HK-2 (cell line): ENCODE results near the gene SH2D7.

Experiments used
- DNase-seq: peaks from one replicate; pipeline ENCODE4 v3.0.0-alpha.2; 2018; ENCODE audit not compliant: unreplicated experiment

Gene SH2D7

DNA sequence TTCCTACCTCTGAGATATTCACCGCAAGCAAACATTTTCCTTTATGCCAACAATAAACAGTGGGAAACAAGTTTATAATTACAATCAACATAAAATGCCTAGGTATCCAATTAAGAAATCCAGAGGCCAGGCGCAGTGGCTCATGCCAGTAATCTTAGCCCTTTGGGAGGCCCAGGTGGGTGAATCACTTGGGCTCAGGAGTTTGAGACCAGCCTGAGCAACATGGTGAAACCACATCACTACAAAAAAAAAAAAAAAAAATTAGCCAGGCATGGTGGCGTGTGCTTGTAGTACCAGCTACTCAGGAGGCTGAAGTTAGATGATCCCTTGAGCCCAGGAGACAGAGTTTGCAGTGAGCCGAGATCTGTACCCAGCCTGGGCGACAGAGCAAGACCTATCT, 32.1 kb upstream of the SH2D7 start:
- DNase-seq: no peak

DNA sequence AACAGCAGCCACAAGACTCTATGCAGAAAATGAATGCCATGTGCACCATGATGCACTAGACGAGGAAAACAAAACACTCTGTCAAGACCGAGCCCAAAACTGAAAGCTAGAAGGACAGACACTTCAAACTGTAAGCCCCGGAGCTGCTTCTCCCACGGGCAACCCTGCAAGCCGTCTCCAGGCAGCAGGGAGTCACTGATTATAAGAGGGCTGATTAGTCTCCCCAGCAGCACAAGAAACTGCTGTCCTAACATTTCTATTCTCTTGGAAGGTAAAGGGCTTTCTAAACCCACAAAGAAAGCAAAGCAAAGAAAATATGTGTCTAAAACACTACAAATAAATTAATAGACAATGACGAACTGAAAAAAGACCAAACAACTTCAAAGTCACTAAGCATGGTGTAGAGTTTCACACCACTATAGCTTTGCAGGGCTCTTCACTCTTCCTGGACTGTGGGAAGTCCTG, 30.4 kb upstream of the SH2D7 start:
- DNase-seq: no peak

DNA sequence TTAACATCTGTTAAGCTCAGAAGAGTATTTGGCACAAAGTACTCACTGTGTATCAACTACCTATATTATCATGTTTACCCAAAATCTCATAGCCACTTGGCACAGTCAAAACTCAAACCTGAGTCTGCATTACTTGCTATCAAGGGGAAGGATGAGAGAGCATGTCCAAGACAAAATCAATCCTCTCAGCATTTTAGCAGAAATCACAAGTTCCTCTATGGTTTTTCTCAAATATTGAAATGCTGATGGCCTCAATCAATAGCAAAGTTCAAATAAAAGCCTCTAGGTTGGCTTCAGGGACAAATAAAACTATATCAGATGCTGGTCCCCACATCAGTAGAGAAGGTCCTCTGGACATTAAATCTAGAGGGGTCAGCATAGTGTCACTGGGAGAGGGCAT, 29.1 kb upstream of the SH2D7 start:
- DNase-seq: no peak

DNA sequence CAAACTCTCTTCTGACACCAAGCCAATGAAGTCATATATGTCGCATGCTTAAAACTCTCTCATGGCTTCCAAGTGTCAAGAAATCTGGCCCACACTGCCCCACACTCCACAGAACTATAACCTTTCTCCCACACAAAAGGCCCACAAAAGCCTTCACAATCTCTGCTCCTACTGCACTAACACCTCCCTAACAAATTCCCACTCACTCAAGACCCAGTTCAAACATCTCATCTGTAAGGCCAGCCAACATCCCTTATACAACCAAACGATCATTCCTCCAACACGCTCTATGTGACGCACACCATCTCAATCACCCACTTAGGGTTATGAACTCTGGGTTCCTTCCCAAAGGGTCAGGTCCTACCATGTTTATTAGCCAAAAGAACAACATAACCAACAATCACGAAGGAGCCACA, 28.4 kb upstream of the SH2D7 start:
- no peak for DNase-seq

DNA sequence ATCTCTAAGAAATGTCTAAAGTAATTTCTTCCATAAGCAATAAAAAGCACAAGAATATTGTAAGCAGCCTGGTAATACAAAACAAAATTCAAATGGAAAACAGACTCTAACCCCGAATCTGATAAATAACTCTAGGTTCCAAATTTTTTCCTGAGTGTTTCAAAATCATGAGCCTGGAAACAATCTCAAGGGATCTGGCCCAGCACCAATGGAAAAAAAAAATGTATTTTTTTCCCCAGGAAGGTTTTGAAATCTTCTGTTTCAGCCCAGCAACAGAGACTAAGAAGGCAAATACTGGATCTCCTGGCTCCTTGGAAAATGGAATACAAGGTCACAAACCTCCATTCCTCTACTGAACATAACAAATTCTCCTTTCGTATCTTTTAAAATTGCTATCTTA, 27.8 kb upstream of the SH2D7 start:
- DNase-seq: no peak

DNA sequence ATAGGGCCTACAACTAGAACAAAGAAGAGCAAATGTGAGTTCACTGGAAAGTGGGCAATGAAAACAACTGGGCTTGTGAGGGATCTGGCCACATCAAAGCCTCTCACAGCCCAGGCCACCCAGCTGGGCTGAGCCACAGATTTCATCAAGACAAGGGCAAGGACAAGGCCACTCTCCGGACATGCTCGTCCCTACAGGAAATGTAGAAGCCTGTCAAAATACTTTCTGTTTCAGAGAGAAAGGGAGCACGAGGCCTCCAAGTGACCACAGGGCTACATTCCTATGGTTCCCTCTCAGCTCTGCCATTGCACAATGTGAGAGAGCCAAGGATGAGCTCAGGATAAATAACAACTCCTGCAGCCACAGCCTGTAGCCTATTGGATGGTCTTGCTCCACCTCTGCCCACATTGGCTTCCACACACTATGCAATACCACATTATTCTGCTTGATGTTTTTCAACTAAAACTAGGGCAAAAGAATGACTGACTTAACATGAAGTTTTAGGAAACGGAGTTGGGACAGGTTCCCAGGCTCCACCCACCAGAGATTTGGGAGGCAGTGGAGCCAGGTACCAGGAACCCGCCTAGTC, 27.0 kb upstream of the SH2D7 start:
- peak; percentile 65 for DNase-seq

DNA sequence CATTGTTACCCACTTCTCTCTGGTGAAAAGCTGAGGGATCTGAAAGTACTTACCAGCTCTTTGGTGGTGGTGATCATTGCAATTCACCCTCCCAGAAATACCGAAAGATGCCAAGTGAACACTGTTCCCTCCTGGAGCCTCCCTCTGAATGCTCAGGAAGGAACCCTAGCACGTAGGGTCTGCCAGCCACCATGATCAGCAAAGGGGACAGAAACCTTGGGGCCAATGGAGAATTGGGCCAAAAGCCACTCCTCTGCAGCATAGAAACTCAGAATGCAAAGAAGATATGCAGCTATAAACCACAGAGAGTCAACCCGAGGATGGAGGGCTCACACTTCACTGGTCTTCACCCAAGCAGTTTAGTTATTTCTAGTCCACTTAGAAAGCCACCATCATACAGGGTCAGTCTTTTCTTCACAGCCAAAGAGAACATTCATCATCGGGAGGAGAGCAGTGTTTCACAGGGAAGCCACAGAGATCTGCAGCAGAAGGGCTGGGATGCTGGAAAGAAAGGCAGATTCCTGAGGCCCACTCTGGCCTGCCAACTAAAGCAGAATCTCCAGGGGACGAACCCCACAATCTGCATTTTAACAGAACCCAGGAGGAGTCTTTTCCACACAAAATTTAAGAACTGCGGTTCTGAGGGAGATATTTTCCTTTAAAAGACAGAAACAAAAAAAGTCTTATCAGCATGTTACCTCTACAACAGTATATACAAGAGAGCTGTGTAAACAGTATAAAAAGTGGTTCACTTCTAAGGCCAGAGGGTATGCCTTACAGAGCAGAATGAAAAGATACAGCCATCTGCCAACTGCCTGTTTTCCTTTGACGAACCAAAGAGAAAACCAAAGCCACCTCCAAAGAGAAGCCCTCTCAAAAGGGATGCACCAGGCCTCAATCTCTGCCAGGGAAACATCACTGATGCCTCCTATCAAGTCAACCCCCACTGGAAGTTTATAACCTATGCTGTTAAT, 26.1 kb upstream of the SH2D7 start:
- no peak for DNase-seq

DNA sequence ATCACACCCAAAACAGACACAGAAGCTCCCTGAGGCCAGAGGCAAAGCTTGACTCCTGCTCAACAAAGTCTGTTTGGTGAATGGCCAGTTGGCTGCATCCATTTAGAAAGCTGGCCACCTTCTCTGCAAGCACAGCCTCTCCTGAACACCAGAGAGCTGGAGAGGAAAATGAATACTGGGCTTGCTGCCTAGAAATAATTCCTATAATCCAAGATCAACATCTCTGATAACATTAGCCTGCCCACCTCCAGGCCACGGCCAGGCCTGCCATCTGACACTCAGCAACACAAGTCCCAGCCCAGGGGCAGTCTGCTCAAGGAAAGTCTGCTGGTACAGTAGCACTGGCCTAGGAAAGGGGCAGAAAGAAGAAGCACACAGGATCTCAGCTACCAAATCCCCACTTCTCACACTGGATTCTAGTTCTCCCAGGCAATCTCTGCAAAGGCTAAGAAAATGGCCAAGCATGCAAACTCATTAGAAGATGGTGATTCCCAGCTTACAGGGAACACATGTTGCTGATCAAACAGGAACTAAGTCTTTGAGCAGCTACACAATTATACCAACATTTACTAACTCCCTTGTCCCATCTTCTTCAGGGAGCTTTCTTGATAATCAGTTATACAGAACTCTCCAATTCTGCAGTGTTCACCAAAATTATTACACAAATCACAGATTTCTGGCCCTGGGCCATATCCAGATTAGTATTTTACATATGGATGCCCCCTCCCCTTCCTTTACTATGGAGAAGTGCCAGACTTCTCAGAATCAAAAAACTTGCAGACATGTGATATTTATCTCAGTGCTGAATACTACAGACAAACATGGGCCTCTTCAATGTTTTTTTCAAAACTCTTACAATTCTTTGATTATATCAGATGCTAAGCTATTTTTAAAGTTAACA, 24.8 kb upstream of the SH2D7 start:
- no peak for DNase-seq

DNA sequence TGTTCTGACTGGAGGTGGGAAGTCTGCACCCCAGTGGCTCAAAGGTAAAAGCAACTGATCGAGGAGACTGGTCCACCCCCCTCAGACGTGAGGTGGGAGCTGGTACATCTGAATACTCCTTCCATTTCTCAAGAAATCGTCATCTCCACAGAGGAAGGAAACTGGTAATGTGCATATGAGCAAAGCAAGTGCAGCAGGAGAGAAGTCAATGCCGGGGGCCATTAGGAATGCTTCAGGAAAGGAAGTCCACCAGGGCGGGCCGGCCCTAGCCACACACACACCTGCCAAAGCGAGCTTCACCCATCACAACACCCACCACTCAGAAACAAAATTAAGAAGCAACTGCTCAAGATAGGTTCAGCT, 23.3 kb upstream of the SH2D7 start:
- no peak for DNase-seq

DNA sequence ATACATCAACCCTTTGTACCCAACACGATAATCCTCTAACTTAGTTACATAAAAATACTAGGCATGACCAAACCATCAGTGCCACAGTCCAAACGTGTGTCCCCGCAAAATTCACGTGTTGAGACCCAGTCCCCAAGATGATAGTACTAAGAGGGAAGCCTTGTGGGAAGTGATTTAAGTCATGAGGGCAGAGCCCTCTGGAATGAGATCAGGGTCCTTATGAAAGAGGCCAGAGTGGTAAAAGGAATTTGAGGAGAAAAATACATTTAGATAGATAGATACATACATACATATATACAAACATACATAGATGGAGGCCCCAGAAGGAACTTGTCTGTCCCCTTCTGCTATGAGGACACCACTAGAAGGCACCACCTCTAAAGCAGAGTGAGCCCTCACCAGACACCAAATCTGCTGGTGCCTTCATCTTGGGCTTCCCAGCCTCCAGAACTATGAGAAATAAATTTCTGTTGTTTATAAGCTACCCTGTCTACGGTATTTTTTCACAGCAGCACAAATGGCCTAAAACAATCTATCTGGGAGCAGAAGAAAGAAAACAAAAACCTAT, 22.8 kb upstream of the SH2D7 start:
- DNase-seq: no peak

DNA sequence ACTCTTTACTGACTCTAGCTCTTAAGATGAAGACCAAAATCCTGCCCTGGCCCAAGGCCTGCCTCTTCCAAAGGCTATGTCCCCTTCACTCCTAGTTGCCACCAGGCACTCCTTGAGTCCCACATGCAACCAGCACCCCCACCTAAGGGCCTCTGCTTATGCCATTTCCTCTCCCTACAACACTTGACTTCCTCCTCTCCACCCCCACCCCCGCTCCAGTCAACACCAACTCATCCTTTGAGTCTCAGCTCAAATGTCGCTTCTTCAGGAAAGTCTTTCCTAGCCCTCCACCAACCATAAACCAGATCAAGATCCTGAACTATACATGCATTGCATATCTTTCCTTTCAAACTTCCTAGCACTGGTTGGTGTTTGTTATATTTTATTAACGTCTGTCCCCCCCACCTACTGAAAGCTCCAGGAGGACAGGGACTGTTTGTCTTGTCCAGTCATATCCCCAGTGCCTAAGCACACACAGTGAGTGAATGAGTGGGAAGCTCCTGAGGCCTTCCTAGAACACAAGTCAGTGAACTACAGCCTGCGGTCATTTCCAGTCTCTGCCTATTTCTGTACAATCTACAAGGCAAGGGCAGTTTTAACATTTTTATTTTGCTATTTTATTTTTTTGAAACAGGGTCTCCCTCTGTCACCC, 22.2 kb upstream of the SH2D7 start:
- DNase-seq: no peak

DNA sequence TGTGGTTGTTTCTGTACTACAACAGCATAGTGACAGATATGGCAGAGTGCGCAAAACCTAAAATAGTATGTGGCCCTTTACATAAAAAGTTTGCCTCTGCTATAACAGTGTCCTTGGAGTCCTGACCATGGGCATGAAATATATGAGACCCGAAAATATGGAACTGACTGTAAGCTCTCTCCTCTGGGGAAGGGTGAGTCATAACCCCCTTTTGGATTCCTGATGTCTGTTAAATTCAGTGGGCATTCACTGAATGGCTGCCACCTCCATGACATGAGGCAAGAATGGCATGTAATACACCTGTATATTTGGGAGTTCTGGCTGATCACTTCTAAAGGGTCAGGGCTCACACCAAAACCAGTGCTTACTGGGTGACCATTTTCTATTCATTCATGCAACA, 21.0 kb upstream of the SH2D7 start:
- DNase-seq: no peak

DNA sequence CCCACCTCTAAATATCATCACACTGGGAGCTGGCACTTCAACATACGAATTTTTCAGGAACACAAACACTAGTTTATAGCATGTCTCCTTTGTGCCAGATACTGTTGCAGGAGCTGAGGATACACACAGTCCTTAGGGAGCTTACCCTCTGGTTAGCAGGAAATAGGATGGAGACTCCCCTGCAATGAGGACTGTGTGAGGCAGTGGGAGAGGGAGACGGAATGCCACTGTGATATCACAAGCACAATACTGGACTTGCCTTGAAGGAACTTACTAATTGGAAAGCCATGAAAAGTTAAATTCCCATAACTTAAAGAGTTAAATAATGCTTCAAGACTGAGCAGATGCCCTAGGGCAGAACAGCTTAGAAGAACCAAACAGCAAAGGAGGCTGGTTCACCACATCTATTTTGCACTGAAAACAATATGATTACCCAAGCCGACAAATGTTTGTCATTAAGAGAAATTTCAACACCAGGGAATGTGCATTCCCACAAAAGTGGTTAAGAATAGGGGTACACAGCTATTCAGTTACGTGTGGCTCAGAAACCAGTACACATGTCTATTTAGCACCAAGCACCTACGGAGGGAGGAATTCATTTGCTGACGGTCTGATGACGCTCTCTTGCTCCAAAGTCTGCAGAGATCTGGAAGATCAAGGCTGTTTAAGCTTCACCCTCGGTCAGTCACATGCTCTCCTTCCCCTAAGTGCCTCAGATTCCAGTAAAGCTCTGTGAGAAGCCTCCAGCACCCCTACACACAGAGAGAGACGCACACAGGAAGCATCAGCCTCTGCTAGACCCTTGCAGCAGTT, 20.1 kb upstream of the SH2D7 start:
- no peak for DNase-seq

DNA sequence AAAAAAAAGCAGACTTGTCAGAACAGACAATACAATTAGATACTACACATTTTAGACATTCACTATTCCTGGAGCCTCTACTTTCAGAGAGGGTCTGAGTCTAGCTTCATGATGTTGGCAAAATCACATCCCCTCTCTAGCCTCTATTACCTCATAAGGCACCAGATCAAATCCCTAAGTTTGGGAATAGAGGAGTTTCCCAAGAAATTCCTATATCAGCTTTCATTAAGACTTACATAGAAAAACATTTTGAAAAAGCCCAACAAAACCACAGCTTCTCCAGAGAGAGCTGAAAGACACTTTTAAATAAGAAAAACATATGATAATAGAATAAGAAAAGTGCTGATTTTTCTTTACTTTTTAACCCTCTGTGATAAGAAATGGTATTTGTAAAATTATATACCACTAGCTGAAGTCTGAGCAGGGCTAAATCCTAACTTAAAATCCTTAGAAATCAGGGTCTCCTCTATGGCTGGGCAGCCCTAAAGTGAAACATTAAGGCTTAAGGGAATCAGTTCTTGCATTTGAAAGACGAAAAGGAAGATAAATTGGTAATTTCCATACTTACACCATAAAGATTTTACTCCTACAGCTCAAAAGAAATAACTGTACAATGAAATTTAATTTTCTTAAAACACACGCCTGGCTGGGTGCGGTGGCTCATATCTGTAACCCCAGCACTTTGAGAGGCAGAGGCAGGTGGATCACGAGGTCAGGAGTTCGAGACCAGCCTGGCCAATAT, 19.1 kb upstream of the SH2D7 start:
- DNase-seq: no peak

DNA sequence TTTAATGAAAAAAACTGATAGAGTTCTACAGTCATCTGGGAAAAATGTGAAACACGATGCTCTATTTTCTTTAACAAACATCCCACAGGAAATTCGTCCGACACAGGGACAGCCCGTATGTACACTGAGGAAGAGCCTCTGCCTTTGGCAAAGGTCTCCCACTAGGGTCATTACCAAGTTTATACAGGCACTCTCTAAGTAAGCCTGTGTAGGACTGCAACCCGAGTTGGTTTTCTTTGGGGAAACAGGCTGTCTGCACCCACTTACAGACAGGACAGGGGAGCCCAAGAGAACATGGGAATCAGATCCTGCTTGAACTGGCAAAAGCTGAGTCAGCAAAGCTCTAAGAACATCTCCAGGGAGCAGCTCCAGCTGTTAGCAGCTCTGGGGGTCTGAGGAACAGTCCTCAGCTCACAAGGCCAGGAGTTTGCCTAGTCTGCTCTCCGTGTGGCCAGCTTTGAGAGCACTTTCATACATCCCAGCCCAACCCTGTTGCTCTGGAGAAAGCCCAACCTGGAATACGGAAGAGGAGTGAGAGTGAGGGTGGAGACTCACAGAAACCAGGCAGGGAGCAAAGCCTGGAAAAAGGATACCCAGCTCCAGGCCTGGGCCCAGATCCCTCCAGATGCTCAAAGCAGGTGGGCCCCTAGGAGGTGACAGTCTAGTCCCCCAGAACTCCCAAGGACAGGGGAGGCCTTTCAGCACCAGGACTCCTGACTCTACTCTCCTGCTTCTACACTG, 16.7 kb upstream of the SH2D7 start:
- DNase-seq: no peak

DNA sequence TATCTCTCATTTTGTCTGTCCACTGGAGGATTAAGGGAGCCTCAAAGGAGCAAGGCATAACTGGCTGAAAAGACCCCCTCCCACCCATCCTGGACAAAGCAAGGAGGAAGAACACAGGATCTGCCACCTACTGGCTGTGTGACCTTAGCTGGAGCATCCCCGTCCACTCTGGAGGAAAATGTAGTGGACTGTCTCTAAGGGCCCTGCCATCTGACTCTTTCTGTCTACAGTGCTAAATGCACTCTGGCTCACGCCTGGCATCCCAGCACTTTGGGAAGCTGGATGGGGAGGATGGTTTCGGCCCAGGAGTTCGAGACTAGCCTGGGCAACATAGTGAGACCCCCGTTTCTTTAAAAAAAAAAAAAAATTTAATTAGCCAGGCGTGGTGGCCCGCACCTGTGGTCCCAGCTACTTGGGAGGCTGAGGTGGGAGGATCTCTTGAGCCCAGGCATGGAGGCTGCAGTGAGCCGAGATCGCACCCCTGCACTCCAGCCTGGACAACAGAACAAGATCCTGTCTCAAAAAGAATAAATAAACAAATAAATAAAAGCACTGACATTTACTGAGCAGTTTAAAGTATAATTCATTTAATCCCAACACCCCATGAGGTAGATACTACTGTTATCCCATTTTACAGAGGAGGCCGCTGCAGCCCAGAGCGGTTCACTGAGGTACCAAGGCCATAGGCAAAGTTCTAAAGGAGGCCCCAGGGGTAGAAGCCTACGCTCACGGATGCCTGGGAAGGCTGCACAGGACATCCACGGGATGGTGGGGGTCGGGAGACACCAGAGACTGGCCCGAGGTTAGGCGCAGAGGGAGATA, 15.9 kb upstream of the SH2D7 start:
- DNase-seq: no peak

DNA sequence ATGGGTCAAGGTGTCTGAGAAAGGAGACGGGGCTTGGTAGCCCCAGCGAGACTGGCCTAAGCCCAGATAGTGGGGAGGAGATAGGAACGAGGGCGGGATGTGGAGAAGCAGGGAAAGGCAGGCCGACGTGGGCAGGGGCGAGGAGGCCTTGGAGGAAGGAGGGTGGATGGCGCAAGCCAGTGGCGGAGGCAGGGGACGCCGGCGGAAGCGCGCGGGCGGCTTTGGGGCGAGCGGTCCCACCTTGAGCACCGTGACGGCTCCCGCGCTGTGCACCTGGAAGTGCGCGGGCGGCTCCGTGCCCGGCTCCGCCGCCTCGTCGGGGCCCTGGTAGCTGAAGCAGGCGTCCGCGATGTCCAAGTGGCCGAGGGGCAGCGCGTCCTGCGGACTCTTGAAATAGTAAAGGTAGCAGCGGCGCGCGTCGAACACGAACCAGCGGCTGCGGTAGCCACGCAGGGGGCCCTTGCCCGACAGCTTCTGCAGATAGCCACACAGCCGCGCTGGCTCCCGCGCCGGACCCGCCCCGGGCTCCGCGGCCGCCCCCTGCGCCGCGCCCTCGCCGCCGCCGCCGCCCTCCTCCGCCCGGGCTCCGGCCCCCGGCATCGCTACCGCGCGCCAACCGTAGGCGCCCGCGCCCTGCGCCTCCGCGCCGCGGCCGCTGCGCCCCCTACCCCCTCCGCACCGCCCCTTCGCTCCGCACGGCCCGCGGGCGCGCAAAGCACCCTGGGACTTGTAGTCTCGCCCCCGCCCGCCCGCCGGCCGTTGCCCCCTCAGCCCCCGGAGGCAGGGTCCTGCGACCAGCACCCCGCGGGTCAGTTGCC, 15.1 kb upstream of the SH2D7 start, which contains the start of gene TBC1D2B:
TSS of gene TBC1D2B (minus strand) at position 659 of the 818 bp plus-strand sequence. CDS start at position 600, 59 bp downstream.
- peak; percentile 47 for DNase-seq
